ENCODE results near the gene KERA.
"Not testable (repeated sequence)": the region's sequence is repeated elsewhere in the genome, so short reads cannot be mapped to it uniquely, and the experiment has no call there.

Gene KERA

GRCh38 chr12:91057368-91058165 lies at the start of gene KERA:
KERA (minus strand) TSS chr12:91058024; CDS start chr12:91056281, 1,743 bp downstream.
- no peak for DNase-seq

GRCh38 chr12:91106283-91106682 lies 48.5 kb upstream of the KERA start:
- no peak for DNase-seq

- DNase-seq = no peak
Observed at GRCh38 chr12:91105807-91106206, 48.0 kb upstream of the KERA start.

GRCh38 chr12:91104812-91105466 lies 47.1 kb upstream of the KERA start:
- DNase-seq = no peak

GRCh38 chr12:91103624-91104023 lies 45.8 kb upstream of the KERA start:
- no peak for DNase-seq

- no peak for DNase-seq
Observed at GRCh38 chr12:91103101-91103500, 45.3 kb upstream of the KERA start.

- DNase-seq = no peak
Observed at GRCh38 chr12:91100906-91101305, 43.1 kb upstream of the KERA start.

GRCh38 chr12:91099836-91100235 lies 42.0 kb upstream of the KERA start:
- DNase-seq = no peak

GRCh38 chr12:91099341-91099740 lies 41.5 kb upstream of the KERA start:
- DNase-seq = no peak

GRCh38 chr12:91098941-91099340 lies 41.1 kb upstream of the KERA start:
- no peak for DNase-seq

GRCh38 chr12:91098461-91098860 lies 40.6 kb upstream of the KERA start:
- DNase-seq = no peak

GRCh38 chr12:91094957-91095356 lies 37.1 kb upstream of the KERA start:
- DNase-seq = no peak

GRCh38 chr12:91094032-91094662 lies 36.3 kb upstream of the KERA start:
- DNase-seq = no peak

- DNase-seq = no peak
Observed at GRCh38 chr12:91093341-91093740, 35.5 kb upstream of the KERA start.

- no peak for DNase-seq
Observed at GRCh38 chr12:91091916-91092715, 34.3 kb upstream of the KERA start.

GRCh38 chr12:91089953-91090352 lies 32.1 kb upstream of the KERA start:
- not testable (repeated sequence) for DNase-seq

GRCh38 chr12:91080041-91080440 lies 22.2 kb upstream of the KERA start:
- DNase-seq = no peak

- DNase-seq = no peak
Observed at GRCh38 chr12:91078501-91078900, 20.7 kb upstream of the KERA start.

GRCh38 chr12:91077228-91077954 lies 19.6 kb upstream of the KERA start:
- DNase-seq = no peak

- DNase-seq = no peak
Observed at GRCh38 chr12:91074851-91075250, 17.0 kb upstream of the KERA start.

- DNase-seq = no peak
Observed at GRCh38 chr12:91074154-91074709, 16.4 kb upstream of the KERA start.

GRCh38 chr12:91073426-91073825 lies 15.6 kb upstream of the KERA start:
- no peak for DNase-seq
